HG03521 (cell line): ENCODE results near the gene SYCP2.
"Not testable (repeated sequence)": the region's sequence is repeated elsewhere in the genome, so short reads cannot be mapped to it uniquely, and the experiment has no call there.

Experiments used
- ATAC-seq: cut with Tn5 transposase; IDR thresholded peaks from one replicate; pipeline ENCODE4 v1.9.1; 2021; ENCODE audit warnings: mild to moderate bottlenecking, moderate library complexity; ENCODE audit not compliant: unreplicated experiment

Gene SYCP2

GRCh38 chr20:59933296-59933848 is at the start of gene SYCP2:
Gene SYCP2 (minus strand): TSS chr20:59933637. CDS start chr20:59922413, 11,224 bp downstream.
- no peak for ATAC-seq

- ATAC-seq: no peak
These were observed 49.6 kb upstream of the SYCP2 start for GRCh38 chr20:59983076-59983475.

- ATAC-seq: no peak
These were observed 43.6 kb upstream of the SYCP2 start for GRCh38 chr20:59977086-59977485.

GRCh38 chr20:59976156-59976782 is 42.8 kb upstream of the SYCP2 start:
- ATAC-seq: no peak

- no peak for ATAC-seq
These were observed 38.8 kb upstream of the SYCP2 start for GRCh38 chr20:59972037-59972801.

GRCh38 chr20:59971428-59971827 is 38.0 kb upstream of the SYCP2 start:
- no peak for ATAC-seq

GRCh38 chr20:59966428-59966827 is 33.0 kb upstream of the SYCP2 start:
- ATAC-seq: no peak

- ATAC-seq: no peak
These were observed 28.7 kb upstream of the SYCP2 start for GRCh38 chr20:59962155-59962554.

GRCh38 chr20:59961423-59961822 is 28.0 kb upstream of the SYCP2 start:
- ATAC-seq: no peak

- no peak for ATAC-seq
These were observed 25.2 kb upstream of the SYCP2 start for GRCh38 chr20:59958626-59959025.

- no peak for ATAC-seq
These were observed 24.7 kb upstream of the SYCP2 start, which contains the start of gene CDH26 for GRCh38 chr20:59958123-59958522. Gene CDH26 (plus strand): TSS chr20:59958423. CDS start chr20:59958727, 304 bp downstream.

- ATAC-seq: not testable (repeated sequence)
These were observed 24.1 kb upstream of the SYCP2 start for GRCh38 chr20:59957568-59957967.

- no peak for ATAC-seq
These were observed 21.8 kb upstream of the SYCP2 start for GRCh38 chr20:59955131-59955796.

- ATAC-seq: no peak
These were observed 21.3 kb upstream of the SYCP2 start for GRCh38 chr20:59954718-59955117.

GRCh38 chr20:59949911-59950310 is 16.5 kb upstream of the SYCP2 start:
- no peak for ATAC-seq

GRCh38 chr20:59948828-59949720 is 15.6 kb upstream of the SYCP2 start:
- no peak for ATAC-seq

GRCh38 chr20:59948212-59948611 is 14.8 kb upstream of the SYCP2 start:
- ATAC-seq: no peak

GRCh38 chr20:59947376-59947775 is 13.9 kb upstream of the SYCP2 start:
- ATAC-seq: no peak

- no peak for ATAC-seq
These were observed 12.3 kb upstream of the SYCP2 start for GRCh38 chr20:59945731-59946130.

GRCh38 chr20:59945175-59945574 is 11.7 kb upstream of the SYCP2 start:
- no peak for ATAC-seq

GRCh38 chr20:59944726-59945125 is 11.3 kb upstream of the SYCP2 start:
- no peak for ATAC-seq
